NB4 (cell line): ENCODE data around the gene ZNF239.
"Not testable (repeated sequence)": the region's sequence is repeated elsewhere in the genome, so short reads cannot be mapped to it uniquely, and the experiment has no call there.

Source experiments
- DNase-seq: peaks from one replicate; pipeline ENCODE4 v3.0.0; 2010; ENCODE audit warnings: low read depth
- H3K4me3 ChIP-seq: one replicate; pipeline ENCODE4 v1.5.1; 2011; ENCODE audit warnings: mild to moderate bottlenecking, low read depth, low read length, moderate library complexity
- CTCF ChIP-seq: IDR thresholded peaks from one replicate; pipeline ENCODE4 v1.5.1; 2012; ENCODE audit warnings: low read depth, low read length
- MAX ChIP-seq: IDR thresholded peaks from 2 replicates; pipeline ENCODE4 v1.6.1; 2011; ENCODE audit warnings: low read depth, low read length
- MYC ChIP-seq: IDR thresholded peaks from 2 replicates; pipeline ENCODE4 v1.6.1; 2011; ENCODE audit warnings: low read depth, low read length
- POLR2A ChIP-seq: IDR thresholded peaks from 2 replicates; pipeline ENCODE4 v1.6.1; 2011; ENCODE audit warnings: mild to moderate bottlenecking; ENCODE audit not compliant: insufficient read length; ENCODE audit errors: extremely low read depth

The ZNF239 gene

GRCh38 chr10:43607199-43607573, 32.8 kb upstream of the ZNF239 start:
- TF ChIP-seq CTCF, result no peak
- no peak for TF ChIP-seq MAX
- no peak for TF ChIP-seq POLR2A
- TF ChIP-seq MYC, result no peak
- H3K4me3 ChIP-seq, result peak overlapping the region; percentile 65
- DNase-seq, result no peak

GRCh38 chr10:43606323-43607198, 32.1 kb upstream of the ZNF239 start, which contains the start of gene ZNF485:
Gene ZNF485, plus strand, starts transcription at chr10:43606438. Its CDS starts 613 bp downstream, at chr10:43607051.
- H3K4me3 ChIP-seq, result peak within 1 kb of the TSS; percentile 65
- peak; percentile 77 for DNase-seq
- TF ChIP-seq CTCF (no peak), MAX (no peak), MYC (no peak), POLR2A (no peak)

- DNase-seq, result no peak
- peak overlapping the region; percentile 65 for H3K4me3 ChIP-seq
- TF ChIP-seq MAX (no peak), CTCF (no peak), POLR2A (no peak), MYC (no peak)
These were observed 31.5 kb upstream of the ZNF239 start for GRCh38 chr10:43605850-43606322.

GRCh38 chr10:43601576-43601975, 27.2 kb upstream of the ZNF239 start:
- DNase-seq, H3K4me3 ChIP-seq: not testable (repeated sequence)

- TF ChIP-seq MAX (no peak), MYC (no peak), CTCF (no peak), POLR2A (no peak)
- no peak for DNase-seq
- no peak overlapping the region for H3K4me3 ChIP-seq
These were observed 24.9 kb upstream of the ZNF239 start for GRCh38 chr10:43599333-43599732.

GRCh38 chr10:43598446-43598845, 24.0 kb upstream of the ZNF239 start:
- H3K4me3 ChIP-seq, result no peak overlapping the region
- TF ChIP-seq CTCF (no peak), MAX (no peak), POLR2A (no peak), MYC (no peak)
- DNase-seq, result no peak
